MCF 10A (cell line): Measurements from ENCODE around the gene SLC22A4. TPM values are rescaled to one million over a fixed set of nuclear protein-coding genes. Genes with fewer than 3 reads are reported as not detected.

Experiments used
- BruUV-seq: library from RNA; stranded (reverse); fragments of 400-500 nt; replicated peaks from 2 replicates; lab custom pipeline; 2021; lab: Mats Ljungman, UMichigan
- CTCF ChIA-PET: fragments of 300-600 bp; sonication (Branson Sonifier 250); formaldehyde crosslinking; extraction: SDS; loops from one replicate; lab custom pipeline; 2021; ENCODE audit warnings: antibody characterized with exemption, inconsistent platforms; lab: Yijun Ruan, JAX
- POLR2A ChIA-PET: fragments of 300-600, 350-650 bp; sonication (Branson Sonifier 250); formaldehyde crosslinking; extraction: SDS; loops from one replicate; lab custom pipeline; 2020; ENCODE audit warnings: antibody characterized with exemption, inconsistent platforms; lab: Yijun Ruan, JAX
- DNase-seq: peaks from one replicate; pipeline ENCODE4 v3.0.0-alpha.2; 2018; ENCODE audit not compliant: unreplicated experiment
- H3K27ac Mint-ChIP-seq: one replicate; pipeline ENCODE4 v1.8.0; 2022; ENCODE audit warnings: mild to moderate bottlenecking, low read depth, mixed read lengths; ENCODE audit not compliant: unreplicated experiment
- H3K27me3 Mint-ChIP-seq: one replicate; pipeline ENCODE4 v1.8.0; 2022; ENCODE audit warnings: mixed read lengths; ENCODE audit not compliant: insufficient read depth, unreplicated experiment
- H3K36me3 Mint-ChIP-seq: one replicate; pipeline ENCODE4 v1.8.0; 2022; ENCODE audit warnings: mild to moderate bottlenecking, moderate library complexity, mixed read lengths; ENCODE audit not compliant: insufficient read depth, unreplicated experiment
- H3K4me1 Mint-ChIP-seq: one replicate; pipeline ENCODE4 v1.8.0; 2022; ENCODE audit warnings: mixed read lengths; ENCODE audit not compliant: insufficient read depth, unreplicated experiment
- H3K4me3 Mint-ChIP-seq: one replicate; pipeline ENCODE4 v1.8.0; 2022; ENCODE audit warnings: mild to moderate bottlenecking, moderate library complexity, mixed read lengths; ENCODE audit not compliant: unreplicated experiment
- H3K9me3 Mint-ChIP-seq: one replicate; pipeline ENCODE4 v1.8.0; 2022; ENCODE audit warnings: mixed read lengths; ENCODE audit not compliant: unreplicated experiment
- intact Hi-C: fragments of 100-400 bp; cut with micrococcal nuclease; formaldehyde crosslinking; loops from 2 replicates; pipeline ENCODE4 v1.14.1; 2022
- microRNA-seq: library from miRNA; unstranded; fragments of <30 nt; microRNA quantifications from one replicate; pipeline ENCODE4 v1.2.0, GENCODE V29; 2022
- total RNA-seq: library from RNA; stranded (reverse); gene quantifications from 2 replicates; pipeline ENCODE4 v1.2.3, GENCODE V29; 2022
- TF ChIP-seq, protein P1 (sequence below): fragments of 200-600 bp; IDR thresholded peaks from one replicate; pipeline ENCODE4 v1.8.0; 2022; ENCODE audit warnings: antibody characterized with exemption, mild to moderate bottlenecking; ENCODE audit not compliant: unreplicated experiment

SLC22A4 gene
- total RNA-seq, 1 experiment from 2014 or later, result 17.5 TPM

DNA sequence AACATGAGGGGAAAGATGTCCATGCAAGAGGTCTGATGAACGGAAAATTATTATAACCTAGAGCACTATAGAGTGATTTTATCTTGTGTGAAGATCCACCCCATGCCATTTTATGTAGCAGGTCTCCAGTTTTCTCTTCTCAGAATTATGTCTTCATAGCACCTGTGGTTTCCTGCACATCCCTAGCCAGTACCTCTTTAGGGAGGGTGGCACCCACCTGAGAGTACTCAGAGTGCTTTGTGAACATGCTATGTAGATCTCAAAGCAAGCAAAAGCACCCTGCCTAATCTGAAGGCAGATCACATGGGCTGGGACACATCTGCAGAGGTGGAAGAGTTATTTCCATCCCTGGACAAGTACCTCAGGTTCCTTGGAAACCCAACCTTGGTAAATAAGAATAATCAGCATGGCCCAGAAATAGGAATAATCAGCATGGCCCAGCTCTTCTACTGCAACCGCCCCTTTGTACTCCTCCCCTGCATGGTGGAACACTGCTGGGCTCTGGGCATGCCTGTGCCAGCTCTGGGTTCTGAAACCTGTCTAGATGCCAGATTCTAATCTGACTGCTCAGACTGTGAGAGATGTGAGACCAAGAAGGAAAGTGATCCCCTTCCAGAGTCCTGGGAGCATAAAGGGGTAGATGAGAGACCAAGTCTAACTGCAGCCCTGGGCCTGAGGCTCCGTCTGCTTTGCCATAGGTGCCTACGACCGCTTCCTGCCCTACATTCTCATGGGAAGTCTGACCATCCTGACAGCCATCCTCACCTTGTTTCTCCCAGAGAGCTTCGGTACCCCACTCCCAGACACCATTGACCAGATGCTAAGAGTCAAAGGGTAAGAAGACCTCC lies 99.0 kb downstream of the SLC22A4 start:
- no peak overlapping the region for H3K4me3 Mint-ChIP-seq
- ChIA-PET CTCF (interaction anchor here (0.6 to 9.4 kb wide), 8 partner anchors 10 to 117 kb away, joined by 3 to 359 read pairs (median 6); partner anchors contain the start of gene IRF1), POLR2A (interaction anchor here (0.6 to 1.2 kb wide), 3 partner anchors 22 to 98 kb away, joined by 3 read pairs; partner anchors contain the start of gene IRF1)
- no peak for DNase-seq
- intact Hi-C loops, result no loop called here
- H3K9me3 Mint-ChIP-seq, result no peaks in the 10 kb centered on the region
- no peak overlapping the region for H3K27ac Mint-ChIP-seq
- no TSS peak for BruUV-seq
- H3K36me3 Mint-ChIP-seq, result peaks cover 94% of the 10 kb centered on the region
- no peaks in the 10 kb centered on the region for H3K27me3 Mint-ChIP-seq
- TF ChIP-seq, protein P1, sequence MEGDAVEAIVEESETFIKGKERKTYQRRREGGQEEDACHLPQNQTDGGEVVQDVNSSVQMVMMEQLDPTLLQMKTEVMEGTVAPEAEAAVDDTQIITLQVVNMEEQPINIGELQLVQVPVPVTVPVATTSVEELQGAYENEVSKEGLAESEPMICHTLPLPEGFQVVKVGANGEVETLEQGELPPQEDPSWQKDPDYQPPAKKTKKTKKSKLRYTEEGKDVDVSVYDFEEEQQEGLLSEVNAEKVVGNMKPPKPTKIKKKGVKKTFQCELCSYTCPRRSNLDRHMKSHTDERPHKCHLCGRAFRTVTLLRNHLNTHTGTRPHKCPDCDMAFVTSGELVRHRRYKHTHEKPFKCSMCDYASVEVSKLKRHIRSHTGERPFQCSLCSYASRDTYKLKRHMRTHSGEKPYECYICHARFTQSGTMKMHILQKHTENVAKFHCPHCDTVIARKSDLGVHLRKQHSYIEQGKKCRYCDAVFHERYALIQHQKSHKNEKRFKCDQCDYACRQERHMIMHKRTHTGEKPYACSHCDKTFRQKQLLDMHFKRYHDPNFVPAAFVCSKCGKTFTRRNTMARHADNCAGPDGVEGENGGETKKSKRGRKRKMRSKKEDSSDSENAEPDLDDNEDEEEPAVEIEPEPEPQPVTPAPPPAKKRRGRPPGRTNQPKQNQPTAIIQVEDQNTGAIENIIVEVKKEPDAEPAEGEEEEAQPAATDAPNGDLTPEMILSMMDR, result no peak
- peaks cover 30% of the 10 kb centered on the region for H3K4me1 Mint-ChIP-seq

Small RNA genes lying within 50 kb of the gene (microRNA-seq; reads per million reads assigned to microRNA genes)
- 3.7 reads per million, percentile 28 among the genes with 10 or more reads in this experiment for gene MIR3936

Other genes with a start within 250 kb of the SLC22A4 start
- not detected in 2 replicates for gene IL3, start 233.7 kb upstream of the SLC22A4 start, total RNA-seq
- gene CSF2, start 220.6 kb upstream of the SLC22A4 start, total RNA-seq, result not detected in 2 replicates
- gene P4HA2, start 66.5 kb upstream of the SLC22A4 start, total RNA-seq, result 53.1 and 91.1 TPM in 2 replicates
- 91.4 and 101 TPM in 2 replicates for gene PDLIM4, start 36.7 kb upstream of the SLC22A4 start, total RNA-seq
- 122 and 167 TPM in 2 replicates for gene SLC22A5, start 75.3 kb downstream of the SLC22A4 start, total RNA-seq
- gene IRF1, start 196.4 kb downstream of the SLC22A4 start, total RNA-seq, result 18.7 and 23.0 TPM in 2 replicates
- not detected in 2 replicates for gene IL5, start 249.1 kb downstream of the SLC22A4 start, total RNA-seq